CD14-positive monocyte (primary cell): ENCODE results near the gene EDEM1. TPM values are rescaled to one million over a fixed set of nuclear protein-coding genes. Genes with fewer than 3 reads are reported as not detected.

Experiments
- DNase-seq, 3 donors: peaks; one replicate each; pipeline ENCODE4 v3.0.0-alpha.2; 2011 to 2022
- H2AFZ ChIP-seq: 2 replicates; pipeline ENCODE4 v1.6.0; 2012; ENCODE audit warnings: mild to moderate bottlenecking, low read depth, low read length, inconsistent platforms; ENCODE audit not compliant: insufficient read depth, poor library complexity, severe bottlenecking
- H3K27ac ChIP-seq, 2 donors: 1 replicate in 1 of 2; 2 replicates in 1 of 2; pipeline ENCODE4 v1.5.1; 2012 to 2013; ENCODE audit warnings: low read length in 2 of 2, control low read depth in 1 of 2, inconsistent platforms in 1 of 2, low read depth in 1 of 2, mild to moderate bottlenecking in 1 of 2
- H3K27me3 ChIP-seq, 2 donors: one replicate each; pipeline versions ENCODE4 v1.6.0 to v1.6.1; 2011 to 2013; ENCODE audit warnings: low read length in 2 of 2; ENCODE audit not compliant: control insufficient read depth in 2 of 2, insufficient read depth in 2 of 2
- H3K36me3 ChIP-seq, 2 donors: replicated peaks in 1 of 2; 1 replicate in 1 of 2; 2 replicates in 1 of 2; pipeline versions ENCODE4 v1.5.1 to v1.6.1; 2012 to 2013; ENCODE audit warnings: low read length in 2 of 2, control low read depth in 1 of 2, inconsistent platforms in 1 of 2, mild to moderate bottlenecking in 1 of 2; ENCODE audit not compliant: insufficient read depth in 2 of 2, control insufficient read depth in 1 of 2
- H3K4me1 ChIP-seq, 2 donors: 1 replicate in 1 of 2; 2 replicates in 1 of 2; pipeline versions ENCODE4 v1.5.1 to v1.6.1; 2012 to 2013; ENCODE audit warnings: low read length in 2 of 2, control low read depth in 1 of 2, inconsistent platforms in 1 of 2, mild to moderate bottlenecking in 1 of 2, moderate library complexity in 1 of 2; ENCODE audit not compliant: insufficient read depth in 2 of 2, control insufficient read depth in 1 of 2
- H3K4me2 ChIP-seq: replicated peaks from 2 replicates; pipeline ENCODE3; 2012; ENCODE audit warnings: low read length, moderate library complexity, mild to moderate bottlenecking; ENCODE audit not compliant: poor library complexity, severe bottlenecking; ENCODE audit errors: extremely low read depth
- H3K4me3 ChIP-seq, 3 experiments: fragments of 200-600 bp in 1 of 3; sonication (generic) in 1 of 3; replicated peaks in 1 of 3; 1 replicate in 2 of 3; 2 replicates in 1 of 3; pipeline ENCODE4 v1.5.1; 2011 to 2013; ENCODE audit warnings: low read length in 3 of 3, mild to moderate bottlenecking in 3 of 3, control low read depth in 2 of 3, low read depth in 2 of 3, inconsistent platforms in 1 of 3, moderate library complexity in 1 of 3
- H3K79me2 ChIP-seq: 2 replicates; pipeline ENCODE4 v1.6.0; 2012; ENCODE audit warnings: mild to moderate bottlenecking, control low read depth, inconsistent platforms, low read length, moderate library complexity; ENCODE audit not compliant: insufficient read depth
- H3K9ac ChIP-seq: 2 replicates; pipeline ENCODE4 v1.6.0; 2017; ENCODE audit warnings: low read length, mild to moderate bottlenecking; ENCODE audit not compliant: insufficient read depth, poor library complexity, severe bottlenecking
- H3K9me3 ChIP-seq, 2 donors: replicated peaks in 1 of 2; 1 replicate in 1 of 2; 2 replicates in 1 of 2; pipeline versions ENCODE4 v1.5.1 to v1.6.1; 2012 to 2013; ENCODE audit warnings: low read length in 2 of 2, control low read depth in 1 of 2; ENCODE audit not compliant: control insufficient read depth in 1 of 2, insufficient read depth in 1 of 2
- H4K20me1 ChIP-seq: 2 replicates; pipeline ENCODE4 v1.6.0; 2012; ENCODE audit warnings: mild to moderate bottlenecking, low read length, control low read depth, moderate library complexity; ENCODE audit not compliant: insufficient read depth
- H3K27ac Mint-ChIP-seq, 7 donors: one replicate each; pipeline ENCODE4 v1.8.0; 2020; ENCODE audit warnings: mild to moderate bottlenecking in 7 of 7, mixed read lengths in 7 of 7, moderate library complexity in 6 of 7, inconsistent platforms in 2 of 7
- H3K27me3 Mint-ChIP-seq, 3 donors: one replicate each; pipeline ENCODE4 v1.8.0; 2021 to 2022; ENCODE audit warnings: low read depth in 3 of 3, mild to moderate bottlenecking in 3 of 3, mixed read lengths in 3 of 3, moderate library complexity in 3 of 3, inconsistent platforms in 1 of 3
- H3K36me3 Mint-ChIP-seq, 2 donors: one replicate each; pipeline ENCODE4 v1.8.0; 2020; ENCODE audit warnings: mixed read lengths in 2 of 2, inconsistent platforms in 1 of 2, mild to moderate bottlenecking in 1 of 2
- H3K4me1 Mint-ChIP-seq: one replicate; pipeline ENCODE4 v1.8.0; 2020; ENCODE audit warnings: mild to moderate bottlenecking, mixed read lengths
- H3K4me3 Mint-ChIP-seq, 2 donors: one replicate each; pipeline ENCODE4 v1.8.0; 2020; ENCODE audit warnings: mild to moderate bottlenecking in 2 of 2, mixed read lengths in 2 of 2, moderate library complexity in 1 of 2
- H3K9me3 Mint-ChIP-seq, 7 donors: one replicate each; pipeline ENCODE4 v1.8.0; 2020 to 2022; ENCODE audit warnings: mixed read lengths in 7 of 7, mild to moderate bottlenecking in 6 of 7, moderate library complexity in 6 of 7, inconsistent platforms in 2 of 7
- CTCF ChIP-seq: fragments of 200-600 bp; IDR thresholded peaks from one replicate; pipeline ENCODE4 v1.8.0; 2022; ENCODE audit warnings: antibody characterized with exemption, mild to moderate bottlenecking
- WGBS: methylation state at CpG from one replicate; pipeline ENCODE4 v1.1.5; 2013; ENCODE audit warnings: missing lambda C conversion rate; ENCODE audit not compliant: insufficient coverage; 5-methylcytosine and 5-hydroxymethylcytosine counted together
- intact Hi-C, 2 donors: fragments of 100-400 bp; cut with micrococcal nuclease; formaldehyde crosslinking; loops; one replicate each; pipeline versions ENCODE4 v1.15.0 to v1.15.1; 2023
- polyA plus RNA-seq, 3 donors: library from polyadenylated mRNA; depleted of rRNA in 1 of 3; unstranded in 2 of 3; stranded (reverse) in 1 of 3; fragments of 300-500 nt in 2 of 3; fragments of >200 nt in 1 of 3; fragmentation: Illumina TruSeq in 2 of 3; gene quantifications; 1 replicate in 2 of 3; 2 replicates in 1 of 3; pipeline ENCODE4 v1.2.3, GENCODE V29; 2012 to 2021

Gene EDEM1
- polyA plus RNA-seq, 3 donors: 17.5 to 31.7 (median 23.7) TPM

- intact Hi-C loops: loop anchor here in 1 of 2 donors (5.0 kb wide), 1 partner anchor 1568 kb away; no protein-coding TSS in a partner anchor
- H3K27me3 ChIP-seq: no peaks in the 10 kb centered on the region
- H3K4me3 ChIP-seq: no peak overlapping the region
- H3K9me3 ChIP-seq: no peaks in the 10 kb centered on the region
- no peaks in the 10 kb centered on the region for H4K20me1 ChIP-seq
- no peak overlapping the region for H3K9ac ChIP-seq
- no peak overlapping the region for H3K27ac ChIP-seq
- no peak overlapping the region for H3K27ac Mint-ChIP-seq
- 46% methylated on average over 2 of the region's 2 CpGs for WGBS
- peaks cover 0 to 3% (median 0%) of the 10 kb centered on the region in 7 donors for H3K9me3 Mint-ChIP-seq
- no peak overlapping the region for H3K4me2 ChIP-seq
- H3K27me3 Mint-ChIP-seq: peaks cover 3 to 5% (median 3%) of the 10 kb centered on the region in 3 donors
- H2AFZ ChIP-seq: no peak overlapping the region
- DNase-seq: no peak
- H3K36me3 ChIP-seq: no peaks in the 10 kb centered on the region
- no peak for TF ChIP-seq CTCF
- H3K4me1 ChIP-seq: no peaks in the 10 kb centered on the region
- no peaks in the 10 kb centered on the region for H3K79me2 ChIP-seq
- H3K4me3 Mint-ChIP-seq: peak overlapping the region in 1 of 2 donors; percentile 44
- peaks cover 0 to 1% of the 10 kb centered on the region in 2 donors for H3K36me3 Mint-ChIP-seq
- peaks cover 4% of the 10 kb centered on the region for H3K4me1 Mint-ChIP-seq
Measured at GRCh38 chr3:5229414-5229813, 41.9 kb downstream of the EDEM1 start.

GRCh38 chr3:5231074-5231473 lies 43.6 kb downstream of the EDEM1 start:
- H2AFZ ChIP-seq: no peak overlapping the region
- no peak overlapping the region for H3K9ac ChIP-seq
- no peaks in the 10 kb centered on the region for H3K79me2 ChIP-seq
- no peak overlapping the region for H3K27ac Mint-ChIP-seq
- no peaks in the 10 kb centered on the region for H3K4me1 ChIP-seq
- H4K20me1 ChIP-seq: no peaks in the 10 kb centered on the region
- no peak for DNase-seq
- no peak overlapping the region for H3K27ac ChIP-seq
- no peaks in the 10 kb centered on the region for H3K9me3 ChIP-seq
- WGBS: no CpG with 5 or more reads among the region's 6 CpGs
- TF ChIP-seq CTCF: no peak
- peaks cover 4% of the 10 kb centered on the region for H3K4me1 Mint-ChIP-seq
- H3K27me3 ChIP-seq: no peaks in the 10 kb centered on the region
- H3K36me3 ChIP-seq: no peaks in the 10 kb centered on the region
- intact Hi-C loops: no loop called here
- H3K9me3 Mint-ChIP-seq: peaks cover 0 to 2% (median 0%) of the 10 kb centered on the region in 7 donors
- H3K4me3 ChIP-seq: no peak overlapping the region
- H3K27me3 Mint-ChIP-seq: peaks cover 3 to 5% (median 3%) of the 10 kb centered on the region in 3 donors
- H3K4me3 Mint-ChIP-seq: no peak overlapping the region
- H3K36me3 Mint-ChIP-seq: no peaks in the 10 kb centered on the region
- H3K4me2 ChIP-seq: no peak overlapping the region
